Measurements from ENCODE around the gene MAB21L3. TPM values are rescaled to one million over a fixed set of nuclear protein-coding genes. Genes with fewer than 3 reads are reported as not detected.

Gene MAB21L3
- total RNA-seq, 1 donor from 2014 or later, result not detected

DNA sequence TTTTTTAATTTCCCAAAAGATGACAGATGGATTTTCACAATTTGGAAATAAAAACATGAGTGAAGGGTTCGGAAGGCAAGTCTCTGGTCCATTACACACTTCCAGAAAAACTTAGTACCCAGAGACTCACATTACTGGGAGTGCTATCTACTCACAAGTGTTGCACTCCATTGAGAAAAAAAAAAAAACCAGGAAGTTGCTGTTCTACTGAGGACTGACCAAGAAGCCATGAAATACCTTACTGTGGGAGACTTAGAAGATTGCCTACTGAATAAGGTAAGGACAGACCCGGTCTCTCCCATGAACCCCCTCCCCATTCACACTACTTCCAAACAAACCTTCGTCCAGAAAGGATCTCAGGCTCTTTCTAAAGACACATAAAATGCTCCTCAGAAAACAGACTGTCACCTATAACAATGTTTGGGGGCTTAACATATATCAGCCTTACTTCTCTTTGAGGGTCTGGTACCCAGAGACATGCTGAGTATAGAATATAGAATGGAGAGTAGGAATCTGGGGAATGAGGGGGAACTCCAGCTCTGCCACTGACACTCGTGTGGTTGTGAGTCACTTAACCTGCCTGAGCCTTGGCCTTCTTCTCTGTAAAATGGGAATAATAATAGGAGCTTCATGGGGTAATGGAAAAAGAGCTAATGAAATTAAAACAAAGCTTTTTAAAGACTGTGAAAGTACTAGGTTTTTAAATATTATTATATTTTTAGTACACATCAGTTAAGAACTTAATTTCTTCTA, 1.4 kb downstream of the MAB21L3 start:
- DNase-seq (ENCODE audit: low spot score), result no peak
- no peak overlapping the region for H3K4me3 ChIP-seq
- H3F3A ChIP-seq (ENCODE audit: low read depth), result no peaks in the 10 kb centered on the region
- no peaks in the 10 kb centered on the region for H3K4me1 Mint-ChIP-seq
- no peaks in the 10 kb centered on the region for H3K36me3 ChIP-seq
- H3K27ac ChIP-seq, result no peak overlapping the region
- no peaks in the 10 kb centered on the region for H4K20me1 ChIP-seq (ENCODE audit: low read depth)
- no peaks in the 10 kb centered on the region for H3K9me3 Mint-ChIP-seq
- no peak overlapping the region for H3K4me2 ChIP-seq
- H2AFZ ChIP-seq (replicated peaks), result no peak overlapping the region
- no peaks in the 10 kb centered on the region for H3K36me3 Mint-ChIP-seq
- H3K27me3 Mint-ChIP-seq (ENCODE audit: insufficient read depth, low read depth), result peaks cover 2% of the 10 kb centered on the region
- no peak for TF ChIP-seq EZH2 (IDR thresholded peaks at IDR 0.05)
- no peak for TF ChIP-seq EZH2phosphoT487 (IDR thresholded peaks at IDR 0.05)
- TF ChIP-seq, protein P1, sequence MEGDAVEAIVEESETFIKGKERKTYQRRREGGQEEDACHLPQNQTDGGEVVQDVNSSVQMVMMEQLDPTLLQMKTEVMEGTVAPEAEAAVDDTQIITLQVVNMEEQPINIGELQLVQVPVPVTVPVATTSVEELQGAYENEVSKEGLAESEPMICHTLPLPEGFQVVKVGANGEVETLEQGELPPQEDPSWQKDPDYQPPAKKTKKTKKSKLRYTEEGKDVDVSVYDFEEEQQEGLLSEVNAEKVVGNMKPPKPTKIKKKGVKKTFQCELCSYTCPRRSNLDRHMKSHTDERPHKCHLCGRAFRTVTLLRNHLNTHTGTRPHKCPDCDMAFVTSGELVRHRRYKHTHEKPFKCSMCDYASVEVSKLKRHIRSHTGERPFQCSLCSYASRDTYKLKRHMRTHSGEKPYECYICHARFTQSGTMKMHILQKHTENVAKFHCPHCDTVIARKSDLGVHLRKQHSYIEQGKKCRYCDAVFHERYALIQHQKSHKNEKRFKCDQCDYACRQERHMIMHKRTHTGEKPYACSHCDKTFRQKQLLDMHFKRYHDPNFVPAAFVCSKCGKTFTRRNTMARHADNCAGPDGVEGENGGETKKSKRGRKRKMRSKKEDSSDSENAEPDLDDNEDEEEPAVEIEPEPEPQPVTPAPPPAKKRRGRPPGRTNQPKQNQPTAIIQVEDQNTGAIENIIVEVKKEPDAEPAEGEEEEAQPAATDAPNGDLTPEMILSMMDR (IDR thresholded peaks at IDR 0.05), result no peak
- no peak overlapping the region for H3K4me3 Mint-ChIP-seq
- no peaks in the 10 kb centered on the region for H3K27me3 ChIP-seq
- H3K9ac ChIP-seq, result no peak overlapping the region
- no peaks in the 10 kb centered on the region for H3K9me3 ChIP-seq (ENCODE audit: low read depth)
- H3K27ac Mint-ChIP-seq, result no peak overlapping the region
- no peaks in the 10 kb centered on the region for H3K79me2 ChIP-seq (ENCODE audit: low read depth)
- no peaks in the 10 kb centered on the region for H3K4me1 ChIP-seq

DNA sequence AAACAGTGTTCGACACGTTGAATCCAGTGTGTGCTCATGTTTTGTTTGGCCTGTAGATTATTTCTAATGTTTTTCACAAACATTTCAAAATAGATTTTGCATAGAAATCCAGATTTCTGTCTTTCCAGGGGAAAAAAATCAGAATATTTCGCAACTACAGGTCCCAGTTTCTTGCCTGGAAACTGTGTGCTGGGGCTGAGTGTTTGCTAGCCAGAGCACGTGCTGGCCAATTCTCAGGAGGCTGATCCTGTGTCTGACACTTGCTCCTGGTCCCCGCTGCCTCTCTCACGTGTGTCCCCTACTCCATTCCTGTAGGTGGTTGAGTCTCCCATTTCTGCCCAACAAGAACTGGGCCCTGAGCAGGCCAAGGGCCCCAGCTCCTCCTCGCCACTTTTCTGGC, 2.4 kb downstream of the MAB21L3 start:
- Histone ChIP-seq H3K36me3 (no peaks in the 10 kb centered on the region), H3K79me2 (ENCODE audit: low read depth) (no peaks in the 10 kb centered on the region), H3K27ac (no peak overlapping the region), H3K9me3 (ENCODE audit: low read depth) (no peaks in the 10 kb centered on the region), H3K9ac (no peak overlapping the region), H4K20me1 (ENCODE audit: low read depth) (no peaks in the 10 kb centered on the region), H3F3A (ENCODE audit: low read depth) (no peaks in the 10 kb centered on the region), H3K4me2 (no peak overlapping the region), H3K4me1 (no peaks in the 10 kb centered on the region), H3K27me3 (no peaks in the 10 kb centered on the region), H3K4me3 (no peak overlapping the region), H2AFZ (replicated peaks) (no peak overlapping the region)
- TF ChIP-seq, protein P1 (IDR thresholded peaks at IDR 0.05), result no peak
- TF ChIP-seq EZH2phosphoT487 (IDR thresholded peaks at IDR 0.05) (no peak), EZH2 (IDR thresholded peaks at IDR 0.05) (no peak)
- H3K27ac Mint-ChIP-seq, result no peak overlapping the region
- no peak for DNase-seq (ENCODE audit: low spot score)
- H3K27me3 Mint-ChIP-seq (ENCODE audit: insufficient read depth, low read depth), result peaks cover 2% of the 10 kb centered on the region
- H3K4me1 Mint-ChIP-seq, result no peaks in the 10 kb centered on the region
- H3K36me3 Mint-ChIP-seq, result no peaks in the 10 kb centered on the region
- H3K4me3 Mint-ChIP-seq, result no peak overlapping the region
- H3K9me3 Mint-ChIP-seq, result no peaks in the 10 kb centered on the region

DNA sequence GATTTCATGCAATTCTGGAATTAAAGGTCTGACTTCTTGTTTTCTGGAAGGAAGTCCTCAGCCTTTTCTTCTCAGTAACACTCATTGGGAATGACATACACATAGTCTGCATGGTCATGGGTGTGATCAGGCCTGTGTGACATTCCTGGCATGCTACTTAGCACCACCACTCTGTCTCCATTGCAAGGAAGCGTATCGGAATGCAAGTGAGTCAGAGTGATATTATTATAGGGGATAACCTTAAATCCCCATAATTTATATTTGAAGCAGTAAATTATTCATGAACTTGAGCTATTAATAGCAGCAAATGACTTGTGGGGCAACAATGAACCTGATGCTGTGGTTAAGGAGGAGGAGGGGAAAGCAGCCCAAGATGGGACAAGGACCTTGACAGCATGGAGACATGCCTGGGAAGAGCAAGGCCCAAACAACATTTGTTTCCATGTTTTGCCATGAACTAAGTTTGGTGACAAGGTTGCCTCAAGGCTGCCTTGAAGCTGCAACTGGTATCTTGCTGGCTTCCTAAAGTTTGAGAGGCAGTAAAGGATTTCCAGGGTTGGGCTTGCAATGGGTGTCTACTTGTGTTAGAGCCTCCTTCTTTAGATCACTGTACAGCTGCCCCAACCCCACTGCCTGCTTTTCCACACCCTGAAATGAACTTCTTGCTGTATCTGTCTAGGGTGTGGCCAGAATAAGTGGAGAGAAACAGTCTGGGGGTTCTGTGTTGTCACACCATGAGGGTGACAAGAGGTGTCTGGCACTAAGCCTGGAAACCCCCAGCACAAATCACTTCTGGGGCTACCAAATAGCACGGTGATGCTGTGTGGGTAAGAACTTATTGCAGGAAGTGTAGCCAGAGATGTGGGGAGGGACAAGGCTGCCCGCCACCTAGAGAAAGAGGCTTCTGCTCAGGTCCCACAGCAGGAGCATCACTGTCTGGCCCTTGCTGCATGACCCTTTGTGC, 4.6 kb downstream of the MAB21L3 start:
- H3K9ac ChIP-seq, result no peak overlapping the region
- H3K9me3 Mint-ChIP-seq, result no peaks in the 10 kb centered on the region
- H3F3A ChIP-seq (ENCODE audit: low read depth), result no peaks in the 10 kb centered on the region
- H3K4me3 Mint-ChIP-seq, result no peak overlapping the region
- H3K27ac Mint-ChIP-seq, result no peak overlapping the region
- no peaks in the 10 kb centered on the region for H3K36me3 ChIP-seq
- H3K4me2 ChIP-seq, result no peak overlapping the region
- H3K4me1 Mint-ChIP-seq, result no peaks in the 10 kb centered on the region
- no peaks in the 10 kb centered on the region for H3K9me3 ChIP-seq (ENCODE audit: low read depth)
- TF ChIP-seq EZH2 (IDR thresholded peaks at IDR 0.05) (no peak), EZH2phosphoT487 (IDR thresholded peaks at IDR 0.05) (no peak)
- TF ChIP-seq, protein P1 (IDR thresholded peaks at IDR 0.05), result no peak
- H3K4me1 ChIP-seq, result no peaks in the 10 kb centered on the region
- no peak overlapping the region for H3K27ac ChIP-seq
- no peaks in the 10 kb centered on the region for H3K36me3 Mint-ChIP-seq
- H3K4me3 ChIP-seq, result no peak overlapping the region
- H2AFZ ChIP-seq (replicated peaks), result no peak overlapping the region
- H4K20me1 ChIP-seq (ENCODE audit: low read depth), result no peaks in the 10 kb centered on the region
- no peaks in the 10 kb centered on the region for H3K79me2 ChIP-seq (ENCODE audit: low read depth)
- peaks cover 2% of the 10 kb centered on the region for H3K27me3 Mint-ChIP-seq (ENCODE audit: insufficient read depth, low read depth)
- no peak for DNase-seq (ENCODE audit: low spot score)
- no peaks in the 10 kb centered on the region for H3K27me3 ChIP-seq
